Measurements from ENCODE around the gene TMEM185A. TPM values are rescaled to one million over a fixed set of nuclear protein-coding genes. Genes with fewer than 3 reads are reported as not detected.
A peak's percentile ranks its signal among the peaks of the same experiment; 100 is the strongest.
"Not testable (repeated sequence)": the region's sequence is repeated elsewhere in the genome, so short reads cannot be mapped to it uniquely, and the experiment has no call there.

Gene TMEM185A
- total RNA-seq, 6 donors from 2014 or later: 9.4 to 26.0 (median 17.2) TPM

DNA sequence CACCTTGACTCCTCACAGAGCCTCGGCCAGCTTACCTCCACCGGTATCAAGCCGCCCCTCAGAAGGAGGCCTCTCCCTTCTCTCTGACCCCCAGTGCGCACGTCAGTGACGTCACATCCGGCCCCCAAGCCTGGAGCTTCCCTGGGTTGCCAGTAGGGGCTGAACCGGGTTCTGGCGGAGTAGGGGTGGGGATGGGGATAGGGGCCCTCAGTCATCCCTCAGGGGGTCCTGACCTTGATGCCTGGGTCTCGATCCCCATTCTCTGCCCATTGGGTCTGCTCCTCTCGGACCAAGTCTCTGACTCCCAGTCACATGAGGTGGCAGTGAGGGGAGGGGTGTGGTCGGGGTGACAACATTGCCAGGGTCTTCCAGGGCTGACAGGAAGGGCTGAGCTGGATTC, 44.2 kb downstream of the TMEM185A start, which contains the start of gene MAGEA9B:
MAGEA9B (minus strand) TSS at position 101 of the 400 bp plus-strand sequence. CDS start 4,280 bp downstream, outside the sequence.
- not testable (repeated sequence) for DNase-seq; H3K9me3 ChIP-seq; H3K27ac ChIP-seq; ATAC-seq (ENCODE audit: low FRiP score in 2 of 2); H3K36me3 ChIP-seq; H3K4me1 ChIP-seq; H3K4me3 ChIP-seq; H3K27me3 ChIP-seq
- no CpG with 5 or more reads among the region's 12 CpGs for WGBS, 2 donors

DNA sequence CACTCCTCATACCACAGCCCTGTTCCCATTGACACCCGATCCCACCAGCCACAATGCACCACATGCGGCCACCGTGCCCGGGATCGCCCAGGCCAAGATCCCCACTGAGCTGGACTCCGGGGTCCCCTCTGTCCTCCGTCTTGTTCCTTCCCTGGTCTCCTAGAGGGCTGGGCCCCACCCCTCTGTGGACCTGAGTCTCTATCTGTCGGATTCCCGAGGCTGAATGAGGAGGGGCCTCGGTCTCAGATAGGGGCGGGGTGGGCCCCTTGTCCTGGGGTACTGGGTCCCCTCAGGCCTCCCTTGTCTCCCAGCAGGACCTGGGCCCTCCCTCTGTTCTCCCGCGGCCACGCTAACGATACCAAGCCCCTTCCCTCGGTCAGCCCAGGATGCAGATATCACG, 46.0 kb downstream of the TMEM185A start:
- H3K36me3 ChIP-seq, H3K4me1 ChIP-seq, H3K9me3 ChIP-seq, H3K27ac ChIP-seq, DNase-seq, H3K4me3 ChIP-seq, H3K27me3 ChIP-seq: not testable (repeated sequence)
- 100% methylated on average over 2 of the region's 17 CpGs; no CpG with 5 or more reads in 1 of the 2 donors for WGBS, 2 donors
- peak in 1 of 2 donors; percentile 28 for ATAC-seq (ENCODE audit: low FRiP score in 2 of 2)

DNA sequence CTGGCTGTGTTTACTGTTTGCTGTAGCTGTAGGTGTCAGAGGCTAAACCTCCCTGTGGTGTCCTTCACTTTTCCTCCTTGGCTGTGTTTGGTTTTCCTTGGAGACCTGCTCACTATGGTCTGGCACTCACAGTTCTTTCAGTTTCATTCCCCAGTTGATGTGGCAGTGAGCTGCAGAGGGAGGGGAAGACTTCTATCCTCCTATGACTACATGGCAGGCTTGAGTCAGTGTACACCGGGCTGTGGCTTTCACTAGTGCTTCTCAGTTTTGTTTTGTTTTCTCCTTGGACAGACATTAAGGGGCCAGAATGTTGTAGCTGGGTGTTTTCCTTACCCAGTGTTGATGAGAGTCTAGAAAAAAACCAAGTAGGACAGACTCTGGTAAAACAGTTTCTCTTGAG, 58.1 kb downstream of the TMEM185A start:
- not testable (repeated sequence) for H3K27me3 ChIP-seq; H3K36me3 ChIP-seq; H3K4me1 ChIP-seq; H3K27ac ChIP-seq; H3K9me3 ChIP-seq; H3K4me3 ChIP-seq; DNase-seq; ATAC-seq (ENCODE audit: low FRiP score in 2 of 2)
- no CpG with 5 or more reads among the region's 1 CpG for WGBS, 2 donors

DNA sequence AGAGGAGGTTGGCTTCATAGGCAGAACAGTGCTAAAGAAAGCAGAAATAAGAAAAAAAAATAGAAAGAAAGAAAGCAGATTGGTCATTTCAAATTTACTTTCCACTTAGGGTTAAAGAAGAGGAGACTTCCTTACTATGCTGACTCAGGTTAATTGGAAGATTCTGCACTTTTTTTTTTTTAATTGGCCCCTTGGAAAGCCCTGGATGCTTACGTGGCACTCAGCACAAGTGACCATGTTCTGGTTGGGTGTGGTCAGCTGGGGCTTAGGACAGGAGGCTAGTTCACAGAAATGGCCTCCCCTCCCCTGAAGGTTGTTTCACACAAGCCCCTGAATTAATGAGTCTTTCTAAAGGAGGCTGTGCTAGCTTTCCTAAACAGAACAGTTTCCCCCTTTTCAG, 58.8 kb downstream of the TMEM185A start:
- Histone ChIP-seq H3K36me3 (no peaks in the 10 kb centered on the region), H3K4me1 (no peaks in the 10 kb centered on the region), H3K27me3 (no peaks in the 10 kb centered on the region), H3K27ac (no peak overlapping the region), H3K9me3 (no peaks in the 10 kb centered on the region), H3K4me3 (no peak overlapping the region)
- TF ChIP-seq EP300 (IDR thresholded peaks at IDR 0.05): no peak
- no peak for TF ChIP-seq POLR2A (IDR thresholded peaks at IDR 0.05)
- TF ChIP-seq, protein P1, sequence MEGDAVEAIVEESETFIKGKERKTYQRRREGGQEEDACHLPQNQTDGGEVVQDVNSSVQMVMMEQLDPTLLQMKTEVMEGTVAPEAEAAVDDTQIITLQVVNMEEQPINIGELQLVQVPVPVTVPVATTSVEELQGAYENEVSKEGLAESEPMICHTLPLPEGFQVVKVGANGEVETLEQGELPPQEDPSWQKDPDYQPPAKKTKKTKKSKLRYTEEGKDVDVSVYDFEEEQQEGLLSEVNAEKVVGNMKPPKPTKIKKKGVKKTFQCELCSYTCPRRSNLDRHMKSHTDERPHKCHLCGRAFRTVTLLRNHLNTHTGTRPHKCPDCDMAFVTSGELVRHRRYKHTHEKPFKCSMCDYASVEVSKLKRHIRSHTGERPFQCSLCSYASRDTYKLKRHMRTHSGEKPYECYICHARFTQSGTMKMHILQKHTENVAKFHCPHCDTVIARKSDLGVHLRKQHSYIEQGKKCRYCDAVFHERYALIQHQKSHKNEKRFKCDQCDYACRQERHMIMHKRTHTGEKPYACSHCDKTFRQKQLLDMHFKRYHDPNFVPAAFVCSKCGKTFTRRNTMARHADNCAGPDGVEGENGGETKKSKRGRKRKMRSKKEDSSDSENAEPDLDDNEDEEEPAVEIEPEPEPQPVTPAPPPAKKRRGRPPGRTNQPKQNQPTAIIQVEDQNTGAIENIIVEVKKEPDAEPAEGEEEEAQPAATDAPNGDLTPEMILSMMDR (IDR thresholded peaks at IDR 0.05): no peak
- no peak for TF ChIP-seq POLR2AphosphoS5 (IDR thresholded peaks at IDR 0.05)
- no peak for DNase-seq
- 14 to 58% methylated on average over 1 of the region's 1 CpG for WGBS, 2 donors
- no peak for ATAC-seq (ENCODE audit: low FRiP score in 2 of 2)

DNA sequence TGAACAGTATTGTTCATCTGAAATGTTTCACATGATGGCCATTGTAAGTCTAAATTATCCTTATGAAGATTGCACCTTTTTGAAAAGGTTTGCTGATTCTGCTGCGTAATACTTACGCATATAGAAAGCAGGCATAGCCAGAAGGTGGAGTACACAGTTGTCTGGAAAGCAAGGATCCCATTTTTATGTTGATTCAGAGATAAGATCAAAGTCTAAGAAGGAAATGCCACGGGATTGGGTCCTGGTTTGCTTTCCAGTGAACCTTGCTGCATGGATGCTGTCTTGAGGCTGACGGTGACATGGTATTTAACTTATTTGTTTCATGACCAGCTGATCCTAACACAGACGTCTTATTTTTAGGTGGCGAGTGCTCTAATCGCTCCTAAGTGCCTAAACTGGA, 59.8 kb downstream of the TMEM185A start:
- Histone ChIP-seq H3K36me3 (no peaks in the 10 kb centered on the region), H3K27me3 (no peaks in the 10 kb centered on the region), H3K4me1 (no peaks in the 10 kb centered on the region), H3K4me3 (no peak overlapping the region), H3K9me3 (no peaks in the 10 kb centered on the region), H3K27ac (no peak overlapping the region)
- TF ChIP-seq POLR2AphosphoS5 (IDR thresholded peaks at IDR 0.05) (no peak), POLR2A (IDR thresholded peaks at IDR 0.05) (no peak), EP300 (IDR thresholded peaks at IDR 0.05) (no peak)
- TF ChIP-seq, protein P1 (IDR thresholded peaks at IDR 0.05): no peak
- ATAC-seq (ENCODE audit: low FRiP score in 2 of 2): no peak
- DNase-seq: no peak
- 82 to 88% methylated on average over 5 to 7 of the region's 7 CpGs for WGBS, 2 donors

DNA sequence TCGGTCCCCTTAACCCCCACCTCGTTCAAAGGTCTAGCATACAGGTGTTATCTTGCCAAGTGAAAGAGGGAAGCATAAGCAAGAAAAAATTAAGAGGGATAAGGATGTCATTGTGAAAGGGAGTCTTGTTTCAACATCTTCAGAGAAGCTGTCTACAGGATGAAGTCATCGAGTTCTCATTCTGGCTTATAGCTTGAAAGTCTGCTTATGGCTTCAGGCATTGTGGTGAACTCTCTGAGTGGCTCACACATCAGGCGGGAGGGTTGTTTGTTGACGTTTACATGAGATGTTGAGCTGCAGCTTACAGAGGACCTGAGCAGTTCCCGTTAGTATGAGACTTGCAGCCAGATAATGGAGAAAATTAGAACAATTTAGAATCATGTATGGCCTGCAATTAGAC, 60.9 kb downstream of the TMEM185A start:
- Histone ChIP-seq H3K9me3 (no peaks in the 10 kb centered on the region), H3K36me3 (no peaks in the 10 kb centered on the region), H3K4me3 (no peak overlapping the region), H3K4me1 (no peaks in the 10 kb centered on the region), H3K27ac (no peak overlapping the region), H3K27me3 (no peaks in the 10 kb centered on the region)
- no peak for TF ChIP-seq POLR2A (IDR thresholded peaks at IDR 0.05)
- TF ChIP-seq EP300 (IDR thresholded peaks at IDR 0.05): no peak
- no peak for TF ChIP-seq POLR2AphosphoS5 (IDR thresholded peaks at IDR 0.05)
- TF ChIP-seq, protein P1 (IDR thresholded peaks at IDR 0.05): no peak
- DNase-seq (no peak), ATAC-seq (ENCODE audit: low FRiP score in 2 of 2) (no peak)
- 51 to 59% methylated on average over 6 of the region's 6 CpGs for WGBS, 2 donors
